GM19023 (cell line): ENCODE results near the gene MALT1.
"Not testable (repeated sequence)": the region's sequence is repeated elsewhere in the genome, so short reads cannot be mapped to it uniquely, and the experiment has no call there.

ENCODE experiments used
- ATAC-seq: cut with Tn5 transposase; IDR thresholded peaks from one replicate; pipeline ENCODE4 v1.9.1; 2021; ENCODE audit warnings: mild to moderate bottlenecking, moderate library complexity; ENCODE audit not compliant: unreplicated experiment

MALT1 gene

GRCh38 chr18:58650830-58651229 is 20.4 kb upstream of the MALT1 start:
- not testable (repeated sequence) for ATAC-seq

GRCh38 chr18:58653144-58653722 is 18.0 kb upstream of the MALT1 start:
- ATAC-seq = not testable (repeated sequence)

- ATAC-seq = no peak
Observed at GRCh38 chr18:58653814-58654509, 17.3 kb upstream of the MALT1 start.

DNA sequence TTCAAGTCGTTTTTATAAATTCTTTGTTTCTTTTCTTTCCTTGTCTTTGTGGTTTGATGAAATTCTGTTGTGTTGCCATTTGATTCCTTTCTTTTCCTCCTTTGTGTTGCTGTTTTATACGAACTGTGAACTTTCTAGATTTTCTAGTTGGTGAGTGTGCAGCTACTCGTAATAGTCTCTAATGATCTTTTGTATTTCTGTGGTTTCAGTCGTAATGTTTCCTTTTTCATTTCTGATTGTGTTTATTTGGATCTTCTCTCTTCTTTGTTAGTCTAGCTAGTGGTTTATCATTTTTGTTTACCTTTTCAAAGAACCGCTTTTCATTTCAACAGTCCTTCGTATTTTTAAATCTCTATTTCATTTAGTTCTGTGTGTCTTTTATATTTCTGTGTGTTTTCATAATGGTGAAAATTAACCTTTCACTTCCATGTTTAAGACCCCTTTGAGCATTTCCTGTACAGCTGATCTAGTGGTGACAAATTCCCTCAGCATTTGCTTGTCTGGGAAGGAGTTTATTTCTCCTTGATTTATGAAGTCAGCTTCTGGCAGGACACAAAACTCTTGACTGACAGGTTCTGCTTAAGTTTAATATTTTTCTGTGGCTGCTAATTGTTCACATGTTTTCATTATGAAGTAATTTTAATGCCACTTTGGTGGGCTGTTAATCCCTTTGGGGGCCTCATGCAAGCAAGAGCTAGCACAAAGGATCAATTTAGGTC is 16.2 kb upstream of the MALT1 start:
- ATAC-seq = no peak

DNA sequence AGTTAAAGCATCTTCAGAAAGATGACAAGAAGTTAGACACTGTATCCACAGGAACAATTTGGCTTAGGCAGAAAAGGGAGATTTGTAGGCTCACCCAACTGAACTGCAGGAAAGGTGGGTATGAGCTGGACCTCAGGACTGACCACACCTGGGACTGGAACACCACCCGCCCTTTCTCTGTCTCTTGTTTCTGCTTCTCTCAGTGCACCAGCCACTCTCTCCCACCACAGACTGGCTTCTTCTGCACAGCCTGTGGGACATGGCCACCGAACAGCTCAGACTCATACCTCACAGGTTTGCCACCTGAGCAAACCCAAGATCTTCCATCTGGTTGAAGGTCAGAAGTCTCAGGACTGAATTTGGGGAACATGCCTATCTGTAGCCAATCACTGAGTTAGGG is 14.2 kb upstream of the MALT1 start:
- no peak for ATAC-seq

DNA sequence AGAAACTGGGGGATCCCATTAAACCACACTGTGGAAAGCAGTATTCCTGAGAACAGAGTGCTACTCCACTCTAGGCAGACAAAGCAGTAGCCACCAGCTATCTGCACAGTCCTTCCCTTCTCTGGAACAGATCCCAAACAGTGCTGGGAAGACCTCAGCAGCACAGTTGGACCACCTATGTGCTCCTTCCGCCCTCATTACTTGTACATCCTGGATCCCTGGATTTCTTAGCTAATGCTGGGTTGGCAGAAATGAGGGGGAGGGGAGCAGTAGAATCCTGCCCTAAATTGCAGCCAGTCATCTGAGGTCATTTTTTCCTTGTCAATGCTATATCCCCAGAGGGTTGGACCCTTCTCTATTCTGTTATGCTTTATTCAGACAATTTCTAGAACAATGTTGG is 13.8 kb upstream of the MALT1 start:
- ATAC-seq = no peak

DNA sequence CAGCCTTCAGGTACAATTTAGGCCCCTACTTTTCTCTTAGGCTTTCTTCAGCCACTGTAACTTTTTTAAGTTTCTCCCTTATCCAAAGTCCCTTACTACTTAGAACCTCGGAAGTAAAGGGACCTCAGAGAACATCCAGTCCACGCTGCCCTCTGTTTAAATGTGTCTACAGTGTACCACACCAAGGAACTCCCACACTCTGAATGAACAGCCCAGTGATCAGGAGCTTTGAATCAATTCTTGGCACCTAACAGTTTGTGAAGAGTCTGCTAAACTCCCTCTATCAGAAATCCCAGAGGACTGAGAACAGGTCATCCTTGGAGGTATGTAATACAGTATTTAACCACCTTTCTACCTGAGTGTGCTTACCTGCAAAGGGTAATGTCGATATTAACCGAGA is 11.6 kb upstream of the MALT1 start:
- no peak for ATAC-seq

- ATAC-seq = no peak
Observed at GRCh38 chr18:58660915-58661314, 10.3 kb upstream of the MALT1 start.

GRCh38 chr18:58661423-58661822 is 9.8 kb upstream of the MALT1 start:
- ATAC-seq = no peak

DNA sequence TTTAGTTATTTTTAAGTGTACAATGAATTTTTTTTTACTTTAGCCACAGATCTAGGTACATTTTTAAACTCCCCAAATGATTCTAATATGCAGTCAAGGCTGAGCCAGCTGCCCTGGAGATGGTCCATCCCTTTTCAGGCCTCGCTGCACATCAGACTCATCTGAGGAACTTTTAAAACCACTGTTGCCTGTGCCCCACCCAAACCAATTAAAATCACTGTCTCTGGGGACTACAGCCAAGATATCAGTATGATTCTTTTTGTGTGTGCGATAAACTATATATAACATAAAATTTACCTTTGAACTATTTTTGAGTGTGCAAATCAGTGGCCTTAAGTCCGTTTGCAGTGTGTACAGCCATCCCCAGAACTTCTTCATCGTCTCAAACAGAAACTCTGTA is 9.1 kb upstream of the MALT1 start:
- no peak for ATAC-seq

DNA sequence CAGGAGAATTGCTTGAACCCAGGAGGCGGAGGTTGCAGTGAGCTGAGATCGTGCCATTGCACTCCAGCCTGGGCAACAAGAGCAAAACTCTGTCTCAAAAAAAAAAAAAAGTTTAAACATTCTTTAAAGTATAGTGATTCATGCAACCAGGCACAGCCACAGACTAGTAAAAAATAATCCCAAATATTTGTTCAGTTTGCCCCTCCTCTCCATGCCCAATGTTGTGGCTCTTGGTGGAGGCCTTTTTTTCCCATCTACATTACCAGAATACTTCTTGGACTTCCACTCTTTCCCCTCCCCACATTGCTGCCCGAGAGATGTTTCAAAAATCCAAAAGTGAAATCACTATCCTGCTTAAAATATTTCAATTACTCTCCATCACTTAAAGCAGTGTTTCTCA is 5.1 kb upstream of the MALT1 start:
- ATAC-seq = no peak

DNA sequence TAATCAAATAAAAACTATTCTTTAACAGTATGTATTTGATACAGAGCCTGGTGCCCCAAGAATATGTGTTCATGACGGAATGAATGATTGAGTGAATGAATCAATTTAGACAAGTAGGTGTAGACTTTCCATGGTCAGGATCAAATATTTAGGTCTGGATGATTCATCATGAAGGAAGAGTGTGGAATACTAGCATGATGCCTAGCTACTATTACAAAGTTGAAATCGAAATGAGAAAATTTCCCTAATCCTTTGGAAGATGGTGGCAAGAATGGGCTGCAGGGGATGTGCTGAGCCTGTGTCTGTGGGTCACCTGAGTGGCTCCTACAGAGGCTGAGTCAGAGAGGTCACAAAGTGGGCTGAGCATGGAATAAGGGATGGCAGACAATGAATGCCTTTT is 3.1 kb upstream of the MALT1 start:
- ATAC-seq = no peak

DNA sequence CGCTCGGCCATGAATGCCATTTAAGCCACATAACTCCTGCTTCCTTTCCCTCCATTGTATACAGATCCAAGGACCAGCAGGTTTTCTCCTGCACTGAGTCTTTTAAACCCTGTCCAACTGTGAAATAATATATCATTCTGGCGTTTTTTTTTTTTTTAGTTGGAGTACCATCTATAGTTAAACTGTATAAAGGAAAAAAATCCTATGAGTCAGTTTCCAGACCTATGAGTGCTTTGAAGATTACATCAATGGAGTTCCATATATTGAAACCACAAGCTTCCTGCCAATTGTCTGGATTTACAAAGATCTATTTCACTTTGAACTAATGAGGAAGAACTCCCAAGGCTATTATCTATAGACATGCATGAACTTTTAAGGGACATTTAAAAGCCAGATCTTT is 2.4 kb upstream of the MALT1 start:
- ATAC-seq = no peak

- no peak for ATAC-seq
Observed at GRCh38 chr18:58669731-58670378, 1.4 kb upstream of the MALT1 start.

DNA sequence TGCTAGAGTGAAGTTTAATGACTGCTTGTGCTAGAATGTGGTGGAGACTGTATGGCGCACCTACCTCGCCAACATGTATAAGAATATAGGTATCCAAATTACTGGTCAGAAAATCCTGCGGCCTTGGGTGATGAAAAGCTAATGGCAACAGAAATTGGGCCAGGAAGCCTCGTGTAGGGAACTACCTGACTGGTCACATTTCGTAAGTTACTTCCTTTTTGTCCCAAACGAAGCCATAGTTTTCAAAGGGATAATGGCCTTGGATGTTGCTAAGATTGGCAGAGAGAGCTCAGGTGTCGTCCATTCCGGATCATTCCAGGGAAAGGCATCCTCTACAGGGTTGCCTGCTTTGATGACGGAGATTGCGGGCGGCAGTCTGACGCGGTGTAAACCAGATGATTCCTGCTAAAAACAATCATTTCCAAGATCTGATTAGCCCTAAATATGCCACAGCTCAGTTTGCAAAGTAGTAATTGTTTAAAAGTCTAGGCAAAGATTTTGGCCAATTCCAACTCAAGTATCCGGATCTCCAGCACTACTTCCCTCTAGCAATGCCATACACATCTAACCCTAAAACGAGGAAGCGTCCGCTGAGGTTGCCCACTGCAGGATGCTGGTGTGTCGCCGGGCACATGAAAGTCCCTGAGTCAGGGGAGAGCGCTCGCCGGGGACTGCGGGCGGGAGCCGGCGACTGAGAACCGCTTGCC is 708 bp upstream of the MALT1 start:
- no peak for ATAC-seq

- ATAC-seq = peak; percentile 40
Observed at GRCh38 chr18:58671632-58672564, 633 bp downstream of the MALT1 start.

DNA sequence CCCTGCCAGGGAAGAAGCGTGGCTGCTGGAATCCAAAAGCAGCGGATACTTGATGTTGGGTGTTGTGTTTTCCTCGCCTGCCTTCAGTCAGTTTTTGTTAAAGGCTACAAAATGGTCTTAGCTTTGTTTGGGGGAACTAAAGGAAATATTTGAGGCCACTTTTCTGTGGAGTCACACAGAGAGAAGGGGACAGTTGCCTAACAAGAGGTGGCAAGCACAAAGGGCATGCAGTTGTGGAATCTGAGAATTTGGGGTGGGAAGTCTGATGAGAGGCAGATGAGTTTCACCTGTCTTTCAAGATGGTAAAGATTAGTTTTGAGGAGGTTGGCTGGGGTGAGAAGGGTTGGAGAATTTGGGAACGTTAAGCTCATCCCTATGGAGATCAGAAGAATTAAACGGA is 2.9 kb downstream of the MALT1 start:
- ATAC-seq = no peak

DNA sequence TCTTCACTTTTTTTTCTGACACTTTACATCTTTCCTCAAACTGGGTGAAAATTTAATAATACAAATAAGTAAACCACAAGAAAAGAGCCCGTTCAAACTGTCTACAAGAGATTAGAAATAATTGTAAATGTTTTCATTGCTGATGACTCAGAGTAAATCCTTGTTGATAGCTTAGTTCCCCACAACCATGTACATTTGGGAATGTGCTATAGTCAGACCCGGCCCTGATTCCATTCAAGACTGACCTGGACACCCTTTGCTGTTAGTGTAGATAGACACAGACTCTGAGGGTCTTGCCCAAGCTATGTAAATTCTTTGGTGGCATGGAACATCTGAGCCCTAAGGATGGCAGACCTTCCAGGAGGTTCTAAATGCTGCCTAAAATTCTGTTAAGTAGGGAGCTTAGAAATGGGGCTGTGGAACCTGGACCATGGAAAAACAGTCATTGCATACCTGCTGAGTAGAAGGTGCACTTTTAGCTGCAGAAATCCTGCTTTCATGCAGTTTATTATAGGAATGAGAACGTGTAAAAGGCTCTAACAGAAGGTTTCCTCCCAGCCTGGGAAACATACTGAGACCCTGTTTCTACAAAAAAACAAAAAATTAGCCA is 3.7 kb downstream of the MALT1 start:
- no peak for ATAC-seq

GRCh38 chr18:58676270-58676669 is 5.0 kb downstream of the MALT1 start:
- no peak for ATAC-seq
